MM.1S (cell line): Measurements from ENCODE around the gene FIBP.

Experiments used
- DNase-seq: peaks from one replicate; pipeline ENCODE4 v3.0.0-alpha.2; 2015
- H2AFZ ChIP-seq: fragments of 300-600 bp; sonication (generic); 2 replicates; pipeline ENCODE4 v1.6.0; 2016; ENCODE audit warnings: antibody characterized with exemption, low read length
- H3F3A ChIP-seq: fragments of 300-600 bp; sonication (generic); 2 replicates; pipeline ENCODE4 v1.6.1; 2016; ENCODE audit warnings: mild to moderate bottlenecking, antibody characterized with exemption, low read length, moderate library complexity, mixed read lengths; ENCODE audit not compliant: insufficient read depth
- H3K27ac ChIP-seq: fragments of 300-600 bp; sonication (generic); 2 replicates; pipeline ENCODE4 v1.5.1; 2016; ENCODE audit warnings: mild to moderate bottlenecking, low read length
- H3K27me3 ChIP-seq: fragments of 300-600 bp; sonication (generic); replicated peaks from 2 replicates; pipeline ENCODE4 v1.6.0; 2016; ENCODE audit warnings: low read length; ENCODE audit not compliant: insufficient read depth
- H3K36me3 ChIP-seq: fragments of 300-600 bp; sonication (generic); replicated peaks from 2 replicates; pipeline ENCODE4 v1.6.1; 2016; ENCODE audit warnings: mild to moderate bottlenecking, low read length, mixed read lengths; ENCODE audit not compliant: insufficient read depth
- H3K4me1 ChIP-seq: fragments of 300-600 bp; sonication (generic); 2 replicates; pipeline ENCODE4 v1.6.1; 2016; ENCODE audit warnings: low read length, mixed read lengths
- H3K4me2 ChIP-seq: fragments of 300-600 bp; sonication (generic); 2 replicates; pipeline ENCODE4 v1.6.0; 2016; ENCODE audit warnings: low read depth, low read length
- H3K4me3 ChIP-seq: fragments of 300-600 bp; sonication (generic); 2 replicates; pipeline ENCODE4 v1.5.1; 2016; ENCODE audit warnings: low read length, mixed read lengths
- H3K79me2 ChIP-seq: fragments of 300-600 bp; sonication (generic); 2 replicates; pipeline ENCODE4 v1.6.1; 2016; ENCODE audit warnings: mixed run types, low read length, mixed read lengths
- H3K9ac ChIP-seq: fragments of 300-600 bp; sonication (generic); 2 replicates; pipeline ENCODE4 v1.6.1; 2016; ENCODE audit warnings: low read length, mixed read lengths
- H3K9me2 ChIP-seq: fragments of 300-600 bp; sonication (generic); replicated peaks from 2 replicates; pipeline ENCODE4 v1.6.1; 2016; ENCODE audit warnings: mild to moderate bottlenecking, low read length, mixed read lengths; ENCODE audit not compliant: insufficient read depth
- H3K9me3 ChIP-seq: fragments of 300-600 bp; sonication (generic); replicated peaks from 2 replicates; pipeline ENCODE4 v1.6.1; 2016; ENCODE audit warnings: mild to moderate bottlenecking, low read length, mixed read lengths; ENCODE audit not compliant: insufficient read depth
- H4K20me1 ChIP-seq: fragments of 300-600 bp; sonication (generic); 2 replicates; pipeline ENCODE4 v1.6.1; 2016; ENCODE audit warnings: mild to moderate bottlenecking, low read length, moderate library complexity, mixed read lengths; ENCODE audit not compliant: insufficient read depth
- CTCF ChIP-seq: fragments of 300-600 bp; sonication (generic); IDR thresholded peaks from 2 replicates; pipeline ENCODE4 v1.5.1; 2016; ENCODE audit warnings: antibody characterized with exemption, low read length, mixed read lengths
- EZH2 ChIP-seq: fragments of 300-600 bp; sonication (generic); optimal IDR thresholded peaks from 2 replicates; pipeline ENCODE3; 2017; ENCODE audit warnings: low read depth, mild to moderate bottlenecking, antibody characterized with exemption, low read length, mixed read lengths
- EZH2phosphoT487 ChIP-seq: fragments of 300-600 bp; sonication (generic); IDR thresholded peaks from 2 replicates; pipeline ENCODE4 v1.6.1; 2018; ENCODE audit warnings: antibody characterized with exemption, low read length

Gene FIBP

GRCh38 chr11:65864706-65865471 is 23.4 kb downstream of the FIBP start:
- H3K9me3 ChIP-seq = no peaks in the 10 kb centered on the region
- H3F3A ChIP-seq = peaks cover 14% of the 10 kb centered on the region
- H3K9me2 ChIP-seq = no peaks in the 10 kb centered on the region
- H3K4me3 ChIP-seq = no peak overlapping the region
- H3K79me2 ChIP-seq = peaks cover 31% of the 10 kb centered on the region
- peaks cover 5% of the 10 kb centered on the region; the same call in 1 of the 2 replicates for H3K36me3 ChIP-seq
- H3K4me2 ChIP-seq = no peak overlapping the region
- no peak overlapping the region for H3K9ac ChIP-seq
- H4K20me1 ChIP-seq = no peaks in the 10 kb centered on the region
- no peak overlapping the region for H3K27ac ChIP-seq
- H2AFZ ChIP-seq = no peak overlapping the region
- H3K27me3 ChIP-seq = no peaks in the 10 kb centered on the region
- no peak for DNase-seq
- TF ChIP-seq EZH2 = no peak
- no peak for TF ChIP-seq EZH2phosphoT487
- no peak for TF ChIP-seq CTCF
- H3K4me1 ChIP-seq = peaks cover 8% of the 10 kb centered on the region

- Histone ChIP-seq H3K4me2 (no peak overlapping the region), H3K9me3 (no peaks in the 10 kb centered on the region), H3K9ac (no peak overlapping the region), H3K36me3 (peaks cover 5% of the 10 kb centered on the region; the same call in 1 of the 2 replicates), H3K27ac (no peak overlapping the region), H3K4me1 (peaks cover 8% of the 10 kb centered on the region), H3K79me2 (peaks cover 31% of the 10 kb centered on the region), H3F3A (peaks cover 22% of the 10 kb centered on the region), H3K27me3 (no peaks in the 10 kb centered on the region), H3K4me3 (no peak overlapping the region), H3K9me2 (no peaks in the 10 kb centered on the region), H2AFZ (no peak overlapping the region), H4K20me1 (no peaks in the 10 kb centered on the region)
- no peak for TF ChIP-seq EZH2phosphoT487
- no peak for TF ChIP-seq EZH2
- DNase-seq = no peak
Measured at GRCh38 chr11:65863889-65864705, 24.2 kb downstream of the FIBP start.

GRCh38 chr11:65862941-65863888 is 25.1 kb downstream of the FIBP start:
- Histone ChIP-seq H3K4me3 (no peak overlapping the region), H3K4me1 (peaks cover 8% of the 10 kb centered on the region), H3K4me2 (no peak overlapping the region), H2AFZ (no peak overlapping the region), H3K27ac (no peak overlapping the region), H3K9me3 (no peaks in the 10 kb centered on the region), H3K9ac (no peak overlapping the region), H3F3A (peaks cover 31% of the 10 kb centered on the region), H3K79me2 (peaks cover 31% of the 10 kb centered on the region), H4K20me1 (no peaks in the 10 kb centered on the region), H3K27me3 (no peaks in the 10 kb centered on the region), H3K9me2 (no peaks in the 10 kb centered on the region), H3K36me3 (peaks cover 5% of the 10 kb centered on the region; the same call in 1 of the 2 replicates)
- no peak for DNase-seq
- TF ChIP-seq EZH2 (no peak), CTCF (no peak), EZH2phosphoT487 (no peak)
